NCI-H524 (cell line): ENCODE results near the gene LAMA1.
"Not testable (repeated sequence)": the region's sequence is repeated elsewhere in the genome, so short reads cannot be mapped to it uniquely, and the experiment has no call there.

Experiments
- DNase-seq, 2 experiments: peaks; one replicate each; lab custom pipeline; 2025; lab: John Stamatoyannopoulos, UW

Gene LAMA1

GRCh38 chr18:6947338-6948030 lies 170.1 kb downstream of the LAMA1 start:
- DNase-seq: no peak

- DNase-seq: no peak
These were observed 174.5 kb downstream of the LAMA1 start for GRCh38 chr18:6943143-6943542.

GRCh38 chr18:6942742-6943141 lies 174.9 kb downstream of the LAMA1 start:
- DNase-seq: no peak

GRCh38 chr18:6941996-6942395 lies 175.6 kb downstream of the LAMA1 start:
- DNase-seq: no peak

GRCh38 chr18:6940451-6940850 lies 177.1 kb downstream of the LAMA1 start:
- no peak for DNase-seq

GRCh38 chr18:6939972-6940371 lies 177.6 kb downstream of the LAMA1 start:
- DNase-seq: no peak

GRCh38 chr18:6938403-6938802 lies 179.2 kb downstream of the LAMA1 start:
- DNase-seq: not testable (repeated sequence)

GRCh38 chr18:6938003-6938402 lies 179.6 kb downstream of the LAMA1 start:
- no peak for DNase-seq

- no peak for DNase-seq
These were observed 182.7 kb downstream of the LAMA1 start for GRCh38 chr18:6934859-6935258.

GRCh38 chr18:6929370-6930102 lies 188.1 kb downstream of the LAMA1 start:
- DNase-seq: no peak

- DNase-seq: no peak
These were observed 189.2 kb downstream of the LAMA1 start for GRCh38 chr18:6928359-6928758.

GRCh38 chr18:6927153-6927552 lies 190.4 kb downstream of the LAMA1 start:
- DNase-seq: no peak

GRCh38 chr18:6923220-6923619 lies 194.4 kb downstream of the LAMA1 start:
- no peak for DNase-seq

- no peak for DNase-seq
These were observed 196.0 kb downstream of the LAMA1 start for GRCh38 chr18:6921571-6921970.

- DNase-seq: peak; percentile 64 to 77
These were observed 197.3 kb downstream of the LAMA1 start for GRCh38 chr18:6920099-6920955.

GRCh38 chr18:6917072-6917471 lies 200.5 kb downstream of the LAMA1 start:
- no peak for DNase-seq

GRCh38 chr18:6901286-6901926 lies 216.2 kb downstream of the LAMA1 start:
- no peak for DNase-seq

- no peak for DNase-seq
These were observed 225.8 kb downstream of the LAMA1 start for GRCh38 chr18:6891788-6892187.
